ENCODE measurements around the gene PEX10. TPM values are rescaled to one million over a fixed set of nuclear protein-coding genes. Genes with fewer than 3 reads are reported as not detected.

The PEX10 gene
- total and polyA plus RNA-seq, 2 of the 8 experiments (the other 6 are each of a cell fraction or from before 2014, with no cell fraction given), result 24.3 to 26.9 TPM

- TF ChIP-seq SIX5 (IDR thresholded peaks at IDR 0.05; ENCODE audit: low read depth, low read length) (no peak), SIN3A (conservative IDR thresholded peaks at IDR 0.05 in 1 of 2, IDR thresholded peaks at IDR 0.05 in 1 of 2; ENCODE audit: low read depth in 1 of 2, low read length in 2 of 2) (peak in 1 of 2 experiments; percentile 91; a peak in 1 of 4 replicates), GTF2F1 (IDR thresholded peaks at IDR 0.05; ENCODE audit: borderline replicate concordance, low read depth, low read length) (no peak), RNF2 (IDR thresholded peaks at IDR 0.05; ENCODE audit: borderline replicate concordance, low read depth, low read length, missing control alignments, poor library complexity, severe bottlenecking) (no peak), USF2 (IDR thresholded peaks at IDR 0.05; ENCODE audit: low read length) (no peak), CTCF (IDR thresholded peaks at IDR 0.05; ENCODE audit: control extremely low read depth in 1 of 3, insufficient read depth in 1 of 3, low read depth in 1 of 3, low read length in 3 of 3) (no peak), ATF3 (IDR thresholded peaks at IDR 0.05; ENCODE audit: insufficient read depth, low read depth, low read length) (peak; percentile 82; the same call in 1 of the 2 replicates), JUN (IDR thresholded peaks at IDR 0.05; ENCODE audit: low read depth, low read length) (no peak), POLR2A (IDR thresholded peaks at IDR 0.05; ENCODE audit: control extremely low read depth in 1 of 2, low read depth in 2 of 2, low read length in 2 of 2) (peak in 1 of 2 experiments; percentile 83; a peak in 2 of 3 replicates), EGR1 (IDR thresholded peaks at IDR 0.05; ENCODE audit: borderline replicate concordance, low read depth, low read length) (peak; percentile 82), HDAC6 (IDR thresholded peaks at IDR 0.05; ENCODE audit: low read depth, low read length) (no peak), BRCA1 (IDR thresholded peaks at IDR 0.05; ENCODE audit: low read depth, low read length) (no peak; the same call in 1 of the 2 replicates), KDM1A (IDR thresholded peaks at IDR 0.05; ENCODE audit: borderline replicate concordance, low read length) (no peak), FOSL1 (IDR thresholded peaks at IDR 0.05; ENCODE audit: insufficient read depth, low read depth, low read length) (no peak), KDM5A (IDR thresholded peaks at IDR 0.05; ENCODE audit: low read length) (no peak; the same call in 1 of the 2 replicates), ASH2L (IDR thresholded peaks at IDR 0.05; ENCODE audit: low read length) (peak; percentile 76), RXRA (IDR thresholded peaks at IDR 0.05; ENCODE audit: insufficient read depth, low read depth, low read length) (no peak), TBP (IDR thresholded peaks at IDR 0.05; ENCODE audit: low read depth, low read length) (peak; percentile 45; the same call in 1 of the 2 replicates), NRF1 (IDR thresholded peaks at IDR 0.05; ENCODE audit: low read depth, low read length) (no peak), KDM4A (IDR thresholded peaks at IDR 0.05; ENCODE audit: low read depth, low read length, severe bottlenecking) (peak; percentile 99), TAF7 (optimal IDR thresholded peaks at IDR 0.05; ENCODE audit: borderline replicate concordance, low read depth, low read length) (peak; percentile 66)
These were observed at the start of gene PEX10 (continued) for GRCh38 chr1:2412395-2412772.

Measured in H1 (cell line).